HG03457 (cell line): ENCODE results near the gene STBD1.
"Not testable (repeated sequence)": the region's sequence is repeated elsewhere in the genome, so short reads cannot be mapped to it uniquely, and the experiment has no call there.

ENCODE experiments used
- ATAC-seq: cut with Tn5 transposase; IDR thresholded peaks from one replicate; pipeline ENCODE4 v1.9.1; 2021; ENCODE audit warnings: moderate number of reproducible peaks; ENCODE audit not compliant: unreplicated experiment

Gene STBD1

GRCh38 chr4:76305971-76306881, at the start of gene STBD1:
TSS of gene STBD1 (plus strand) at chr4:76306733. CDS start at chr4:76306770, 37 bp downstream.
- ATAC-seq: no peak

GRCh38 chr4:76256968-76257367, 49.6 kb upstream of the STBD1 start:
- ATAC-seq: no peak

- no peak for ATAC-seq
These were observed 48.7 kb upstream of the STBD1 start for GRCh38 chr4:76257824-76258223.

- no peak for ATAC-seq
These were observed 46.0 kb upstream of the STBD1 start for GRCh38 chr4:76260571-76260970.

- ATAC-seq: no peak
These were observed 40.8 kb upstream of the STBD1 start for GRCh38 chr4:76265631-76266218.

GRCh38 chr4:76266627-76267026, 39.9 kb upstream of the STBD1 start:
- ATAC-seq: no peak

- ATAC-seq: no peak
These were observed 38.7 kb upstream of the STBD1 start for GRCh38 chr4:76267811-76268210.

GRCh38 chr4:76270244-76271175, 36.0 kb upstream of the STBD1 start:
- ATAC-seq: no peak

- ATAC-seq: no peak
These were observed 35.3 kb upstream of the STBD1 start for GRCh38 chr4:76271248-76271647.

- no peak for ATAC-seq
These were observed 34.5 kb upstream of the STBD1 start for GRCh38 chr4:76272073-76272472.

GRCh38 chr4:76272582-76272981, 34.0 kb upstream of the STBD1 start:
- no peak for ATAC-seq

- ATAC-seq: no peak
These were observed 33.5 kb upstream of the STBD1 start for GRCh38 chr4:76272999-76273398.

GRCh38 chr4:76275486-76276124, 30.9 kb upstream of the STBD1 start:
- ATAC-seq: no peak

GRCh38 chr4:76276813-76277212, 29.7 kb upstream of the STBD1 start:
- no peak for ATAC-seq

- ATAC-seq: no peak
These were observed 28.9 kb upstream of the STBD1 start for GRCh38 chr4:76277667-76278066.

- no peak for ATAC-seq
These were observed 27.9 kb upstream of the STBD1 start for GRCh38 chr4:76278583-76278982.

- no peak for ATAC-seq
These were observed 27.1 kb upstream of the STBD1 start for GRCh38 chr4:76279462-76279861.

- ATAC-seq: no peak
These were observed 25.8 kb upstream of the STBD1 start for GRCh38 chr4:76280488-76281441.

GRCh38 chr4:76281594-76281993, 24.9 kb upstream of the STBD1 start:
- ATAC-seq: not testable (repeated sequence)
